Activated naive CD8-positive, alpha-beta T cell treated with anti-CD3 and anti-CD28 coated beads for 36 hours (primary cell): ENCODE measurements around the gene PIF1. TPM values are rescaled to one million over a fixed set of nuclear protein-coding genes. Genes with fewer than 3 reads are reported as not detected.
A peak's percentile ranks its signal among the peaks of the same experiment; 100 is the strongest.

Experiments used
- DNase-seq: peaks from one replicate; pipeline ENCODE4 v3.0.0; 2021
- H3K27ac Mint-ChIP-seq: one replicate; pipeline ENCODE4 v1.8.0; 2022; ENCODE audit warnings: mild to moderate bottlenecking, moderate library complexity, mixed read lengths
- H3K27me3 Mint-ChIP-seq: one replicate; pipeline ENCODE4 v1.8.0; 2022; ENCODE audit warnings: mild to moderate bottlenecking, mixed read lengths
- H3K36me3 Mint-ChIP-seq: one replicate; pipeline ENCODE4 v1.8.0; 2021; ENCODE audit warnings: mild to moderate bottlenecking, mixed read lengths
- H3K4me1 Mint-ChIP-seq: one replicate; pipeline ENCODE4 v1.8.0; 2021; ENCODE audit warnings: mixed read lengths
- H3K4me3 Mint-ChIP-seq: one replicate; pipeline ENCODE4 v1.8.0; 2022; ENCODE audit warnings: mild to moderate bottlenecking, moderate library complexity, mixed read lengths
- H3K9me3 Mint-ChIP-seq: one replicate; pipeline ENCODE4 v1.8.0; 2022; ENCODE audit warnings: mixed read lengths
- total RNA-seq, 2 experiments: library from RNA; stranded (reverse); gene quantifications; one replicate each; pipeline ENCODE4 v1.2.3, GENCODE V29; 2021

The PIF1 gene
- total RNA-seq, 2 experiments from 2014 or later = 27.3 to 30.4 TPM

DNA sequence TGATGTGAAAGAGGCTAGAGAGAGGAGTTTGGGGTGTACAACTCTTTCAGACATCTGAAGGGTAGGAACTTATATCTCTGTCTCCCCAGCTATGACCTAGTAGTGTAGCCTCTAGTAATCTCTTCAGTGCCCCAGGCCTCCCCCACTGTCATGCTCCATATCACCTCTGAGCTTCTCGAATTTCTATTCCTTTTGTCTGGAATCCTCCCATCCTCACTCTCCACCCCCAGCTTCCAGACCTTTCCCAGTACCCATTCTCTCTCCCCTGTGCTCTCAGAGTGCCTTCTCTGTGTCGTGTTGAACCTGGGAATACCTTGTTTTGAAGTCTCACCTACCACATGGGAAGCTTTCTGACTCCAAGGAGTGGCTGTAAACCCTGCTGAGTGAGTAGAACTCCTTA is 46.4 kb downstream of the PIF1 start:
- Mint-ChIP-seq H3K27me3 (peaks cover 46% of the 10 kb centered on the region), H3K4me1 (peaks cover 6% of the 10 kb centered on the region), H3K27ac (no peak overlapping the region), H3K9me3 (no peaks in the 10 kb centered on the region), H3K4me3 (no peak overlapping the region), H3K36me3 (no peaks in the 10 kb centered on the region)
- DNase-seq = no peak

DNA sequence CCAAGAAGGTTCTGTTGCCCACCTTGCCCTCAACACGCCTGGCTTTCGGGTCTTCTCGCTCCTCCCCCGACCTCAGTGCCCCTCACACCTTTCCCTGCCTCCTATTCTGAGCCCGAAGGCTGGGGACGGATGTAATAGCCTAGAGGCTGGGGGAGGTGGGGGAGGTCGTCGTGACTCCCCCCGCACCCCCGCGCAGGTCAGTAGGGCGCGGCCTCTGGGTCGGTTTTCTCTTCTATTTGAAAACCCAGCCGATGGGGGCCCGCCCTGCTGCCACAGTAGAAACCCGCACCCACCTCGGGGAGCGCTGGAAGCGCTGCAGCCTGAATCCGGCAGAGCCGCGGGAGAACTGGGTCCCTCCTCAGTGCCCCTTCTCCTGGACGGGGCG is 49.1 kb downstream of the PIF1 start:
- H3K4me3 Mint-ChIP-seq = no peak overlapping the region
- peaks cover 59% of the 10 kb centered on the region for H3K27me3 Mint-ChIP-seq
- H3K4me1 Mint-ChIP-seq = peaks cover 2% of the 10 kb centered on the region
- no peaks in the 10 kb centered on the region for H3K9me3 Mint-ChIP-seq
- no peaks in the 10 kb centered on the region for H3K36me3 Mint-ChIP-seq
- H3K27ac Mint-ChIP-seq = no peak overlapping the region
- DNase-seq = no peak

DNA sequence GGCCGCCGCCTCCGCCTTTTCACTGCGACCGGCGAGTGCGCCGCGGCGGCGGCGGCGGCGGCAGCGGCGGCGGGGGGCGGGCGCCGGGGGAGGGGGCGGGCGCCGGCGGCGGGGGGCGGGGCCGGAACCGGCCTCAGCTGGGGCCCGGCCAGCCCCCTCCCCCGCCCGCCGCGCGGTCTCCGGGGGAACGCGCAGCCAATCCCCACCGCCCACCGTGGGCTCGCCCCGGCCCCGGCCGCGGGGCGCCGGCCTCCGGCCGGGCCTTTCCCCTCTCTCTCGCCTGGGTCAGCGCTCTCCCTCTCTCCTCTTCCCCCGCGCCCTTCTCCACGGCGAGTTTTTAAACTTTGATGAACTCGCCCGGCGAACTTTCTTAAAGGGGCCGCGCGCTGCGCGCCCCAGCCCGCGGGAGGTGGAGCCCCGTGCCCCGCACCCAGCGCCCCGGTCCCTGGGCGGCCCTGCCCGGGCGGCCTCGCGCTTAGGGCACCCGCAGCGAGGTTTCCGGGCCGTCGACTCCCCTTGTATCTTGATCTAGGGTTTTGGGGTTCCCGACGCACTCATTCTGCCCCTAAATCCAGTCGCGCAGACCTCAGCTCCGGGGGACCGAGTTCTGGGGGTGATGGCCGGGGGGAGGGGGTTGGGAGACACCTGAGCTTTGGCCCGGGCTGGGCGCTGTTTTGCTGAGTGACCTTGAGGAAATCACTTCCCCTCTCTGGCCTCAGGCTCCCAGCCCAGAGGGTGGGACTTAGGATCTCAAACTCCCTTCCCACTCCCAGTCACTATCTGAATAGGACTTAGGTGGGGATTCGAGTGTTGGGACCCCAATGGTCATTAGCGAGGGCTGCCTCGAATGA is 49.7 kb downstream of the PIF1 start, which contains the start of gene RBPMS2:
Gene RBPMS2, minus strand, starts transcription at position 39 of the 851 bp plus-strand sequence. CDS start 270 bp downstream, outside the sequence.
- DNase-seq = no peak
- Mint-ChIP-seq H3K9me3 (no peaks in the 10 kb centered on the region), H3K27me3 (peaks cover 65% of the 10 kb centered on the region), H3K36me3 (no peaks in the 10 kb centered on the region), H3K4me1 (peaks cover 2% of the 10 kb centered on the region), H3K4me3 (peak within 1 kb of the TSS; percentile 71), H3K27ac (no peak within 1 kb of the TSS)

DNA sequence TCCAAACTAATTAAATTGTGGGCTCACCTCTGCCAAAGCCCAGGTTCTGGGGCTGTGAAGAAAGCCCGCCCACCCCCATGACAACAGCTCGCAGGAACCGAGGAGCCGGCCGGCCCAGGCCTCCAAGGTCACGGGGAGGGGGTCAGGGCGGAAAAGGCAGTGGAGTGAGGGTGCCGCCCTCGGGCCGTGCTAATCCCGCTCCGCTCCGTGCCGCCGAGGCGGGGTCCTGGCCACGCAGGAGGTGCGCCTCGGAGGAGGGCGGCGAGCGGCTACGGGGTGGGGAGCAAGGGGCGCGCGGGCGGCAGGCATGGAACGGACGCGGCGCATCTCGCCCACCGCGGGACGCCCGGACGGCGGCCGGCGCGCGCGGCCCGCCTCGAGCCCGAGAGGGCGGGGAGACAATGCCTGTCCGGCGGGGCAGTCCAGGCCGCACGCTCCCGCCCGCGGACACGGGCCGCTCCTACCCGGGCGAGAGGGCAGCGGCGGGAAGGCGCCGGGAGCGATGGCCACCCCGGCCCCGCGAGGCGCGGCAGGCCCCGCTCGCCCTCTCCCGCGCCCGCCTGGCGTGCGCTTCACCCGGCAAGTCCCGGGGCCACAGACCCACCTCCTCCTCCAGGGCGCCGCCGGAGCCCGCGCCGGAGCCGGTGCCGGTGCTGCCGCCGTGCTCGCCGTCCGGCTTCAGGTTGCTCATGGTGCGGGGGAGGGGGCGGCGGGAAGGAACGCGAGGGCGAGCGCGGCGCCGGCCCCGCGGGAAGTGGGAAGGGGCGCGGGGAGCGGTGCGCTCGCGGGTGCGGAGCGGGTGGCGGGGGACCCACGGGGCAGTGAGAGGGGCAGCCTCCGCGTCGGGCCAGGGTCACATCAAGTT is 50.6 kb downstream of the PIF1 start:
- H3K9me3 Mint-ChIP-seq = no peaks in the 10 kb centered on the region
- H3K27me3 Mint-ChIP-seq = peaks cover 60% of the 10 kb centered on the region
- H3K27ac Mint-ChIP-seq = no peak overlapping the region
- peaks cover 2% of the 10 kb centered on the region for H3K4me1 Mint-ChIP-seq
- DNase-seq = peak; percentile 16
- no peaks in the 10 kb centered on the region for H3K36me3 Mint-ChIP-seq
- peak overlapping the region; percentile 47 for H3K4me3 Mint-ChIP-seq

DNA sequence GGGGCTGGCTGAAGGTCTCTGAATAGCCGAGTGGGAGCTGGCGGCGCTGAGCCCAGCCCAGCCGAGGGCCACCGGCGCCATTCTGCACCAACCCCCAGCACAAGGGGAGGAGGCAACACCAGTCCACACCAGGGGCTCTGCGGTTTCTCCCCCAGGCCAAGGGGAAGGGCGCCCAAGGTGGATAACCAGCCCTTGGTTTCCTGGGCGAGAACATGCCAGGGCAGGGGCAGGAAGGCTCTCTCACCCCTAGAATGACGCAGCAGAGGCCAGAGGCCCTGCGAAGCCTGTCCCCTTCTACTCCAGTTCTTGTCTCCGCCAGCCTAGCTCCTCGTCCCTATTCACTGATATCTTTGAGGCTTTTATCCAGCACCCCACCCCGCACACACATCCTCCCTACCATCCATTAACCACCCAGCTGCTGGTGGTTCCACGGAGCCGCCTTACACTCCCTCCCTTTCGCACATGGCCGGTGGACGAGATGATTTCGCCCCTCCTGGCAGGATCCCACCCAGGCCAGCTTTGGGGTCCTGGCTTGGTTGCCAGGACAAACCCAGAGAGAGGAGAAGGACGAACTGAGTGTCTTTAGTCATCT is 51.3 kb downstream of the PIF1 start:
- Mint-ChIP-seq H3K36me3 (no peaks in the 10 kb centered on the region), H3K4me3 (peak overlapping the region; percentile 47), H3K9me3 (no peaks in the 10 kb centered on the region), H3K27me3 (peaks cover 60% of the 10 kb centered on the region), H3K27ac (no peak overlapping the region), H3K4me1 (peaks cover 2% of the 10 kb centered on the region)
- no peak for DNase-seq

DNA sequence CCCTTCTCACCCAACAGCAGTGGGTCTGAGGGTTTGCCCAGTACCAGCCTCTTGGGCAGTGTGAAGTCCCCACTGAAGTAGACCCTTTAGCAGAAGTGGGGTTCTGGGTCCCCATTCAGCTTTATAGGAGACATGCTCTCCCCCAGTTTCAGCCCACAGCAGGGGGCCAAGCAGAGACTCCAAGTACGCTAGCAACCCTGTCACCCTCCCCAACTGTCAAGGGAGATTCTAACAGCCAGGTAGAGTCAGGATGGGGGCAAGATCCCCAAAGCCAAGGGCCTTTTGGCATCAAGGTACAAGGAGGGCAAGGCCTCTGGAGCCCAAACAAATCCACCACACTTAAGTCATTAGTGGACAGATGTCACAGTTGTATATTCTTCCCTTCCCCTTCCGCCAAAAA is 51.8 kb downstream of the PIF1 start:
- no peaks in the 10 kb centered on the region for H3K9me3 Mint-ChIP-seq
- H3K36me3 Mint-ChIP-seq = no peaks in the 10 kb centered on the region
- peaks cover 2% of the 10 kb centered on the region for H3K4me1 Mint-ChIP-seq
- DNase-seq = no peak
- no peak overlapping the region for H3K27ac Mint-ChIP-seq
- no peak overlapping the region for H3K4me3 Mint-ChIP-seq
- H3K27me3 Mint-ChIP-seq = peaks cover 60% of the 10 kb centered on the region

DNA sequence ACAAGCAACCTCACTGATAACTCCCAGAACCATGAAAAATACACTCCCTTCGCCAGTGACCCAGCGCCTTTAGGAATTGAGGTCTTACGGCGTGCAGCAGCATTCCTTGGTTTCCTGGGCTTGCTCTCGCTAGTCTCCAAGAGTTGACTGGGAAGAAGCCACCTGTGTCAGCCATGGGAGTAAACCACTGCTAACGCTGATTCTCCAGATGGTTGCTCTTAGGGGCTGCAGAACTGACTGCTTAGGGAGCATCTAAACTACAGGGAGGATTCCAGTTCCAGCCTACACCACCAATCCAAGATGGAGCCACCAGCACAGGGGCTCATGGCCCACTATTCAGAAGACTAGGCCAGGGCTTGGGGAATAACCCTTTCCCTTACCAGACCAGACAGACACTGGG is 52.5 kb downstream of the PIF1 start:
- no peak for DNase-seq
- H3K27me3 Mint-ChIP-seq = peaks cover 55% of the 10 kb centered on the region
- no peaks in the 10 kb centered on the region for H3K36me3 Mint-ChIP-seq

DNA sequence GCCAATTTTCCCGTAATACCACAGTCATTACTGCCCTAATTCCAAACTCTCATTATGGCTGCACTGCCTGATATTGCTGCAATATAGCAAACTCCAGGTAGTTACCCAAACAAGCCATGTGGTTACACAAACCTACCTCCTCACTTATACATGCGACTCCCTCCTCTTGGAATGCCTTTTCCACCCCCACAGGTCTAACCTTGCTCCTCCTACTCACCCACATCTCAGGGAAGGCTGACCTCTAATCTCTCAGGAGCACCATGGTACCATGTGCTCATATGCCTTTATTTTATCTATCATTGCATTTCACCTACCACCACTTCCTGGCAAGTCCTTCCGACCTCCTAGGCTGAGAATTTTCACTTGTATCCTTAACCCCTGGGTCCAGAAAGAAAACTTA is 53.0 kb downstream of the PIF1 start:
- Mint-ChIP-seq H3K27ac (no peak overlapping the region), H3K27me3 (peaks cover 50% of the 10 kb centered on the region), H3K36me3 (no peaks in the 10 kb centered on the region), H3K4me1 (peaks cover 5% of the 10 kb centered on the region), H3K4me3 (no peak overlapping the region), H3K9me3 (no peaks in the 10 kb centered on the region)
- no peak for DNase-seq

More for the DNA sequence above, 52.5 kb downstream of the PIF1 start:
- Mint-ChIP-seq H3K4me3 (no peak overlapping the region), H3K27ac (no peak overlapping the region), H3K4me1 (peaks cover 2% of the 10 kb centered on the region), H3K9me3 (no peaks in the 10 kb centered on the region)

DNA sequence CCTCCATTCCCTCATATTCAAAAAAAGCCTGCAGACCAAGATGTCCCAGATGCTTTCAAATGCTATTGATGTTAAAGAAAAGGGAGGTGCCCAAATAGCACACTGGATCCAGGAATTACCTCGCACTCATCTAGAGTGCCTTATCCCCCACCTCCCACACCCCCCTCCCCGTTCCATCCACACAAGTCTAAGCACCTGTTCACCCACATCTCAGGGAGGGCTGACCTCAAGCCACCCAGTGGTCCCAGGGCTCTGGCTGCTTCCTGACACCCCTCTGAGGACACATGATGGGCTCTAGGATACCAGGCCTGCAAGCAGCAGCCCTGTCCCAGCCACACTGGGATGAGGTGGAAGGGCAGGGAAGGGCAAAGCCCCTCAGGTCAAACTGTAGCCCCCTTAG is 54.8 kb downstream of the PIF1 start:
- Mint-ChIP-seq H3K27ac (no peak overlapping the region), H3K36me3 (no peaks in the 10 kb centered on the region), H3K27me3 (peaks cover 31% of the 10 kb centered on the region), H3K9me3 (no peaks in the 10 kb centered on the region), H3K4me3 (no peak overlapping the region), H3K4me1 (peaks cover 2% of the 10 kb centered on the region)
- no peak for DNase-seq

DNA sequence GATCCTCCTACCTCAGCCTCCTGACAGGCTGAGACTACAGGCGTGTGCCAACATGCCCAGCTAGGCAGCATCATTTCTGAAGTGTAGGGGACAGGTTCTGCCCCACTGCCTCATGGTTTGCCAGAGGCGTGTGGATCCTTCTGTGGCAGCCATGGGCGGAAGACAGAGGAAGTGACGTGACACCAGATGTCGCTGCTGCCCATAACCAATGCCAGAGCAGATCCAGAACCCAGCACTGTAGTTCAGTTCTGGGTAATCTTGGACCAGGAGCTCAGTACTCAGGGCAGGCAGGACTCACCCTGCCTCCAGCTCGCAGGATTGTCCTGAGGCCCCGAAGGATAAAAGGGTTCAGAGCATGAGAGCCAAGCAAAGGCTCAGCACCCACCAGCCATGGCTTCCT is 58.2 kb downstream of the PIF1 start:
- peaks cover 6% of the 10 kb centered on the region for H3K27me3 Mint-ChIP-seq
- no peaks in the 10 kb centered on the region for H3K9me3 Mint-ChIP-seq
- H3K4me1 Mint-ChIP-seq = peaks cover 2% of the 10 kb centered on the region
- no peaks in the 10 kb centered on the region for H3K36me3 Mint-ChIP-seq
- no peak for DNase-seq
- H3K27ac Mint-ChIP-seq = no peak overlapping the region
- no peak overlapping the region for H3K4me3 Mint-ChIP-seq

DNA sequence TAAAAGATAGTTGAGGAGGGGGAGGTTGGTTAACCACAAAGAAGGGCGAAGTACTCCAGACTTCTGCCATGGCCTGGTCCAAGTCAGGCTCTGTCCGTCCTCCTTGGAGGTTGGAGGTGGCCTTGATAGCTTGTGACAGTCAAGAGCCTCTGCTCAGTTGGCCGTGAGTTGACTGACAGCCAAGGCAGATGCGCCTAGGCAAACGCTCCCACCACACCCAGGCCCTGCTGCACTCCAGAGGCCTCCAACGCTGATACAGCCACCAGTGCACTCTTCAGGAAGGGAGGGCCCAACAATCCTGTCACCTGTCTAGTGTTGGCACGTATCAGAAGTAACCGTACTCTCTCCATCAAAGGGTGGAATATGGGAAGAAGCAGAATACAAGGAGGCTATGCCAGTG is 59.4 kb downstream of the PIF1 start:
- no peak for DNase-seq
- H3K4me3 Mint-ChIP-seq = no peak overlapping the region
- H3K9me3 Mint-ChIP-seq = no peaks in the 10 kb centered on the region
- H3K27ac Mint-ChIP-seq = no peak overlapping the region
- peaks cover 2% of the 10 kb centered on the region for H3K27me3 Mint-ChIP-seq
- peaks cover 2% of the 10 kb centered on the region for H3K4me1 Mint-ChIP-seq
- no peaks in the 10 kb centered on the region for H3K36me3 Mint-ChIP-seq

Other genes starting within 250 kb of the PIF1 start
- not detected for gene RBPMS2, start 50.1 kb downstream of the PIF1 start, total RNA-seq
- 1 to 10 TPM; 6.8 to 7.8 TPM for gene PLEKHO2, start 16.3 kb upstream of the PIF1 start, total RNA-seq
- gene ANKDD1A, start 86.3 kb upstream of the PIF1 start, total RNA-seq = 1 to 10 TPM; 2.8 to 2.9 TPM
- 10 to 100 TPM; 69.2 to 73.3 TPM for gene SPG21, start 164.3 kb upstream of the PIF1 start, total RNA-seq
- 10 to 100 TPM; 26.8 to 28.3 TPM for gene MTFMT, start 204.0 kb upstream of the PIF1 start, total RNA-seq
- gene SLC51B, start 219.7 kb upstream of the PIF1 start, total RNA-seq = not detected
- gene RASL12, start 242.3 kb upstream of the PIF1 start, total RNA-seq = not detected